ENCODE data around the gene USP30. TPM values are rescaled to one million over a fixed set of nuclear protein-coding genes. Genes with fewer than 3 reads are reported as not detected.

The USP30 gene
- total and polyA plus RNA-seq, 10 of the 15 experiments (the other 5 are each of a cell fraction or from before 2014, with no cell fraction given), result 2.1 to 16.2 (median 6.4) TPM

- no peak for ATAC-seq
- H3K27ac ChIP-seq (ENCODE audit: control insufficient read depth, insufficient read depth), result no peak overlapping the region
- no TSS peak for BruUV-seq (replicated peaks)
- WGBS (ENCODE audit: insufficient coverage, insufficient replicate concordance, low lambda C conversion rate, missing lambda C conversion rate), result 77% methylated on average over 6 of the region's 6 CpGs
- H3K79me2 ChIP-seq (ENCODE audit: control insufficient read depth, insufficient read depth, low read length), result peaks cover 23% of the 10 kb centered on the region
- intact Hi-C loops (cut with micrococcal nuclease; ENCODE audit: unreplicated experiment), result no loop called here
- CTCF ChIA-PET, result no interaction called here
- no peak overlapping the region for H3K4me2 ChIP-seq (ENCODE audit: control insufficient read depth, insufficient read depth)
- no peaks in the 10 kb centered on the region for H3K9me3 ChIP-seq (replicated peaks; ENCODE audit: control insufficient read depth, insufficient read depth, low read length)
- SMC1A ChIA-PET (ENCODE audit: uncharacterized antibody, unreplicated experiment), result no interaction called here
- FAIRE-seq, result no peak
- no peak overlapping the region for H3K4me3 ChIP-seq
- H2AFZ ChIP-seq (ENCODE audit: control insufficient read depth, low read depth, low read length), result no peak overlapping the region
- H3K27me3 ChIP-seq (replicated peaks in 1 of 2; ENCODE audit: control insufficient read depth in 2 of 2, insufficient read depth in 2 of 2, low read length in 1 of 2), result no peaks in the 10 kb centered on the region
- H3K9ac ChIP-seq (ENCODE audit: control insufficient read depth, insufficient read depth, low read length), result no peak overlapping the region
- no peak for TF ChIP-seq ZBTB40 (IDR thresholded peaks at IDR 0.05; ENCODE audit: borderline replicate concordance)
- TF ChIP-seq POLR2AphosphoS5 (IDR thresholded peaks at IDR 0.05; ENCODE audit: low read length), result no peak
- no peak for TF ChIP-seq ZBTB33 (IDR thresholded peaks at IDR 0.05)
- DNase-seq (ENCODE audit: low read depth, low spot score), result no peak
- POLR2A ChIA-PET, result no interaction called here
- RAD21 ChIA-PET (ENCODE audit: unreplicated experiment), result no interaction called here
- H3K36me3 ChIP-seq (ENCODE audit: control insufficient read depth in 2 of 2, insufficient read depth in 2 of 2, low read length in 1 of 2), result peaks cover 6 to 7% of the 10 kb centered on the region in 2 experiments; a peak in 3 of 4 replicates
- in situ Hi-C loops (cut with MboI), result no loop called here
- no peaks in the 10 kb centered on the region for H4K20me1 ChIP-seq (ENCODE audit: control insufficient read depth, insufficient read depth)
- H3K4me1 ChIP-seq (ENCODE audit: control insufficient read depth, insufficient read depth, low read length), result peaks cover 7% of the 10 kb centered on the region
Measured at GRCh38 chr12:109088818-109089217, 36.4 kb downstream of the USP30 start.

Measured in GM12878 (cell line).